GM12874 (cell line): ENCODE results near the gene WDR20.

Experiments
- CTCF ChIP-seq: IDR thresholded peaks from 2 replicates; pipeline ENCODE4 v1.5.1; 2011; ENCODE audit warnings: low read depth, mild to moderate bottlenecking, control low read depth, low read length, moderate library complexity; ENCODE audit not compliant: insufficient read depth

Gene WDR20

GRCh38 chr14:102205560-102205959, 65.9 kb downstream of the WDR20 start:
- no peak for TF ChIP-seq CTCF

- TF ChIP-seq CTCF: no peak
These were observed 67.2 kb downstream of the WDR20 start for GRCh38 chr14:102206918-102207317.

- TF ChIP-seq CTCF: no peak
These were observed 68.2 kb downstream of the WDR20 start for GRCh38 chr14:102207831-102208365.

GRCh38 chr14:102208741-102209140, 69.0 kb downstream of the WDR20 start:
- TF ChIP-seq CTCF: no peak

GRCh38 chr14:102209224-102209966, 69.7 kb downstream of the WDR20 start:
- no peak for TF ChIP-seq CTCF

GRCh38 chr14:102210421-102211042, 70.8 kb downstream of the WDR20 start:
- TF ChIP-seq CTCF: no peak

GRCh38 chr14:102211240-102211639, 71.5 kb downstream of the WDR20 start:
- TF ChIP-seq CTCF: no peak
